Cardiac muscle cell (in vitro differentiated cells and primary cell): ENCODE measurements around the gene SRP19. TPM values are rescaled to one million over a fixed set of nuclear protein-coding genes. Genes with fewer than 3 reads are reported as not detected.
"Not testable (repeated sequence)": the region's sequence is repeated elsewhere in the genome, so short reads cannot be mapped to it uniquely, and the experiment has no call there.

Experiments
- DNase-seq, 2 donors: peaks; one replicate each; pipeline versions ENCODE4 v3.0.0 to v3.0.0-alpha.2; 2010 to 2017; ENCODE audit warnings: low read depth in 1 of 2, low spot score in 1 of 2
- H3K27ac ChIP-seq: fragments of 200-600 bp; sonication (generic); 2 replicates; pipeline ENCODE4 v1.5.1; 2016
- H3K27me3 ChIP-seq: fragments of 200-600 bp; sonication (generic); 2 replicates; pipeline ENCODE4 v1.6.0; 2016; ENCODE audit warnings: control low read depth
- H3K36me3 ChIP-seq: fragments of 200-600 bp; sonication (generic); 2 replicates; pipeline ENCODE4 v1.5.1; 2016; ENCODE audit warnings: control low read depth
- H3K4me1 ChIP-seq: fragments of 200-600 bp; sonication (generic); 2 replicates; pipeline ENCODE4 v1.8.1; 2017; ENCODE audit warnings: low read depth, mild to moderate bottlenecking, mixed run types
- H3K4me3 ChIP-seq: fragments of 200-600 bp; sonication (generic); 2 replicates; pipeline ENCODE4 v1.5.1; 2016; ENCODE audit warnings: mild to moderate bottlenecking
- H3K9me3 ChIP-seq: fragments of 200-600 bp; sonication (generic); 2 replicates; pipeline ENCODE4 v1.5.1; 2017; ENCODE audit warnings: low read depth, mild to moderate bottlenecking, control low read depth
- CTCF ChIP-seq: IDR thresholded peaks from 2 replicates; pipeline ENCODE4 v1.5.1; 2012; ENCODE audit warnings: low read depth, mild to moderate bottlenecking, low read length
- polyA plus RNA-seq: library from polyadenylated mRNA; unstranded; fragments of >200 nt; fragmentation: Nextera tagmentation; extraction: Ambion mirVana; gene quantifications from 2 replicates; pipeline ENCODE4 v1.2.1, GENCODE V29; 2016
- total RNA-seq: library from RNA; depleted of rRNA; stranded (reverse); fragments of >200 nt; gene quantifications from 2 replicates; pipeline ENCODE4 v1.2.3, GENCODE V29; 2016

The SRP19 gene
- total and polyA plus RNA-seq, 2 experiments from 2014 or later = 69.1 to 130 TPM

GRCh38 chr5:112895682-112896081 lies 34.6 kb downstream of the SRP19 start:
- Histone ChIP-seq H3K27ac (peak overlapping the region; percentile 27), H3K36me3 (peaks cover 14% of the 10 kb centered on the region), H3K4me1 (peaks cover 9% of the 10 kb centered on the region), H3K27me3 (no peaks in the 10 kb centered on the region), H3K4me3 (no peak overlapping the region), H3K9me3 (no peaks in the 10 kb centered on the region)
- no peak for DNase-seq
- no peak for TF ChIP-seq CTCF

- H3K9me3 ChIP-seq = no peaks in the 10 kb centered on the region
- no peak for TF ChIP-seq CTCF
- H3K4me3 ChIP-seq = no peak overlapping the region
- H3K27me3 ChIP-seq = no peaks in the 10 kb centered on the region
- DNase-seq = no peak
- H3K27ac ChIP-seq = no peak overlapping the region
- H3K4me1 ChIP-seq = no peaks in the 10 kb centered on the region
- peaks cover 17% of the 10 kb centered on the region for H3K36me3 ChIP-seq
Observed at GRCh38 chr5:112902561-112902960, 41.5 kb downstream of the SRP19 start.

- DNase-seq, H3K27me3 ChIP-seq, H3K4me3 ChIP-seq, H3K36me3 ChIP-seq, H3K9me3 ChIP-seq, H3K27ac ChIP-seq, H3K4me1 ChIP-seq: not testable (repeated sequence)
Observed at GRCh38 chr5:112904996-112905395, 43.9 kb downstream of the SRP19 start.

- Histone ChIP-seq H3K4me3 (no peak overlapping the region), H3K27me3 (no peaks in the 10 kb centered on the region), H3K27ac (no peak overlapping the region), H3K4me1 (no peaks in the 10 kb centered on the region), H3K9me3 (no peaks in the 10 kb centered on the region), H3K36me3 (no peaks in the 10 kb centered on the region)
- no peak for DNase-seq
- no peak for TF ChIP-seq CTCF
Observed at GRCh38 chr5:112906637-112907036, 45.5 kb downstream of the SRP19 start.

GRCh38 chr5:112907166-112907631 lies 46.1 kb downstream of the SRP19 start:
- H3K4me1 ChIP-seq = no peaks in the 10 kb centered on the region
- no peaks in the 10 kb centered on the region for H3K36me3 ChIP-seq
- no peaks in the 10 kb centered on the region for H3K9me3 ChIP-seq
- H3K4me3 ChIP-seq = no peak overlapping the region
- DNase-seq = no peak
- H3K27ac ChIP-seq = peak overlapping the region; percentile 12
- H3K27me3 ChIP-seq = no peaks in the 10 kb centered on the region
- TF ChIP-seq CTCF = no peak

- DNase-seq = no peak
- Histone ChIP-seq H3K27ac (no peak overlapping the region), H3K4me1 (no peaks in the 10 kb centered on the region), H3K36me3 (no peaks in the 10 kb centered on the region), H3K4me3 (no peak overlapping the region), H3K27me3 (no peaks in the 10 kb centered on the region), H3K9me3 (no peaks in the 10 kb centered on the region)
- no peak for TF ChIP-seq CTCF
Observed at GRCh38 chr5:112908854-112909253, 47.8 kb downstream of the SRP19 start.
